Natural killer cell (primary cell): ENCODE data around the gene H19. TPM values are rescaled to one million over a fixed set of nuclear protein-coding genes. Genes with fewer than 3 reads are reported as not detected.

Source experiments
- ATAC-seq, 3 donors: fragments of 150-1000 bp in 2 of 3; fragments of 200-7000 bp in 1 of 3; cut with Tn5 transposase; 1 replicate in 1 of 3; 2 replicates in 2 of 3; pipeline ENCODE4 v1.10.0; 2021; ENCODE audit warnings: mild to moderate bottlenecking in 2 of 3, moderate library complexity in 2 of 3
- DNase-seq, 2 donors: peaks; one replicate each; pipeline versions ENCODE4 v3.0.0 to v3.0.0-alpha.2; 2013 to 2021; ENCODE audit warnings: mixed read lengths in 1 of 2
- H3K27ac ChIP-seq: one replicate; pipeline ENCODE4 v1.5.1; 2013; ENCODE audit warnings: mild to moderate bottlenecking, low read length
- H3K27me3 ChIP-seq: one replicate; pipeline ENCODE4 v1.6.1; 2013; ENCODE audit warnings: low read length; ENCODE audit not compliant: control insufficient read depth, insufficient read depth
- H3K36me3 ChIP-seq: one replicate; pipeline ENCODE4 v1.6.1; 2013; ENCODE audit warnings: low read length; ENCODE audit not compliant: control insufficient read depth, insufficient read depth
- H3K4me1 ChIP-seq: one replicate; pipeline ENCODE4 v1.6.1; 2013; ENCODE audit warnings: low read length; ENCODE audit not compliant: control insufficient read depth, insufficient read depth
- H3K4me3 ChIP-seq: one replicate; pipeline ENCODE4 v1.5.1; 2013; ENCODE audit warnings: low read length
- H3K9me3 ChIP-seq: one replicate; pipeline ENCODE4 v1.6.1; 2013; ENCODE audit warnings: low read length; ENCODE audit not compliant: control insufficient read depth, insufficient read depth
- H3K27ac Mint-ChIP-seq, 2 donors: one replicate each; pipeline ENCODE4 v1.8.0; 2022; ENCODE audit warnings: mild to moderate bottlenecking in 2 of 2, mixed read lengths in 2 of 2, moderate library complexity in 1 of 2
- H3K27me3 Mint-ChIP-seq, 2 donors: one replicate each; pipeline ENCODE4 v1.8.0; 2022; ENCODE audit warnings: low read depth in 2 of 2, mixed read lengths in 2 of 2
- H3K36me3 Mint-ChIP-seq: one replicate; pipeline ENCODE4 v1.8.0; 2022; ENCODE audit warnings: mixed read lengths
- H3K4me1 Mint-ChIP-seq, 2 donors: one replicate each; pipeline ENCODE4 v1.8.0; 2022; ENCODE audit warnings: mixed read lengths in 2 of 2
- H3K4me3 Mint-ChIP-seq: one replicate; pipeline ENCODE4 v1.8.0; 2022; ENCODE audit warnings: mild to moderate bottlenecking, moderate library complexity, mixed read lengths
- H3K9me3 Mint-ChIP-seq, 2 donors: one replicate each; pipeline ENCODE4 v1.8.0; 2022; ENCODE audit warnings: mixed read lengths in 2 of 2
- CTCF ChIP-seq: fragments of 200-600 bp; IDR thresholded peaks from one replicate; pipeline ENCODE4 v1.8.0; 2022; ENCODE audit warnings: antibody characterized with exemption
- WGBS: methylation state at CpG from one replicate; pipeline ENCODE4 v1.1.7; 2013; ENCODE audit warnings: missing lambda C conversion rate; ENCODE audit not compliant: insufficient coverage; 5-methylcytosine and 5-hydroxymethylcytosine counted together
- intact Hi-C: fragments of 100-400 bp; cut with micrococcal nuclease; formaldehyde crosslinking; loops from one replicate; pipeline ENCODE4 v1.14.2; 2022
- total RNA-seq, 4 donors: library from RNA; stranded (reverse); fragments of 120-200 nt in 1 of 4; gene quantifications; one replicate each; pipeline versions ENCODE4 v1.2.3 to v1.2.4, GENCODE V29; 2013 to 2022

Gene H19
- total RNA-seq, 3 donors from 2014 or later (not counting 1 experiment from before 2014, with no cell fraction given) = not detected

- DNase-seq (no peak), ATAC-seq (no peak)
- H3K4me1 Mint-ChIP-seq = no peaks in the 10 kb centered on the region
- no peaks in the 10 kb centered on the region for H3K9me3 ChIP-seq
- H3K9me3 Mint-ChIP-seq = no peaks in the 10 kb centered on the region
- TF ChIP-seq CTCF = no peak
- intact Hi-C loops = no loop called here
- no peaks in the 10 kb centered on the region for H3K36me3 Mint-ChIP-seq
- H3K27me3 Mint-ChIP-seq = no peaks in the 10 kb centered on the region
- H3K4me1 ChIP-seq = no peaks in the 10 kb centered on the region
- H3K27ac Mint-ChIP-seq = no peak overlapping the region
- H3K4me3 ChIP-seq = no peak overlapping the region
- no peaks in the 10 kb centered on the region for H3K36me3 ChIP-seq
- no CpG with 5 or more reads among the region's 17 CpGs for WGBS
- H3K4me3 Mint-ChIP-seq = no peak overlapping the region
- no peak overlapping the region for H3K27ac ChIP-seq
- no peaks in the 10 kb centered on the region for H3K27me3 ChIP-seq
These were observed 33.3 kb downstream of the H19 start for GRCh38 chr11:1964348-1964747.

GRCh38 chr11:1963864-1964263, 33.8 kb downstream of the H19 start:
- Histone ChIP-seq H3K4me3 (no peak overlapping the region), H3K27me3 (no peaks in the 10 kb centered on the region), H3K4me1 (no peaks in the 10 kb centered on the region), H3K9me3 (no peaks in the 10 kb centered on the region), H3K36me3 (no peaks in the 10 kb centered on the region), H3K27ac (no peak overlapping the region)
- no peaks in the 10 kb centered on the region for H3K9me3 Mint-ChIP-seq
- WGBS = no CpG with 5 or more reads among the region's 20 CpGs
- no peak for TF ChIP-seq CTCF
- no peak overlapping the region for H3K27ac Mint-ChIP-seq
- no peak for ATAC-seq
- H3K4me3 Mint-ChIP-seq = no peak overlapping the region
- no peaks in the 10 kb centered on the region for H3K4me1 Mint-ChIP-seq
- DNase-seq = no peak
- intact Hi-C loops = no loop called here
- no peaks in the 10 kb centered on the region for H3K36me3 Mint-ChIP-seq
- no peaks in the 10 kb centered on the region for H3K27me3 Mint-ChIP-seq

GRCh38 chr11:1959786-1960185, 37.9 kb downstream of the H19 start:
- Mint-ChIP-seq H3K27me3 (no peaks in the 10 kb centered on the region), H3K27ac (no peak overlapping the region), H3K9me3 (no peaks in the 10 kb centered on the region), H3K4me3 (no peak overlapping the region), H3K4me1 (no peaks in the 10 kb centered on the region), H3K36me3 (no peaks in the 10 kb centered on the region)
- Histone ChIP-seq H3K4me3 (no peak overlapping the region), H3K27me3 (no peaks in the 10 kb centered on the region), H3K4me1 (no peaks in the 10 kb centered on the region), H3K27ac (no peak overlapping the region), H3K9me3 (no peaks in the 10 kb centered on the region), H3K36me3 (no peaks in the 10 kb centered on the region)
- no CpG with 5 or more reads among the region's 17 CpGs for WGBS
- DNase-seq = no peak
- no peak for TF ChIP-seq CTCF
- ATAC-seq = no peak
- intact Hi-C loops = no loop called here

GRCh38 chr11:1958367-1958766, 39.3 kb downstream of the H19 start:
- Histone ChIP-seq H3K4me1 (no peaks in the 10 kb centered on the region), H3K27ac (no peak overlapping the region), H3K4me3 (no peak overlapping the region), H3K27me3 (no peaks in the 10 kb centered on the region), H3K9me3 (no peaks in the 10 kb centered on the region), H3K36me3 (no peaks in the 10 kb centered on the region)
- Mint-ChIP-seq H3K9me3 (no peaks in the 10 kb centered on the region), H3K27me3 (no peaks in the 10 kb centered on the region), H3K27ac (no peak overlapping the region), H3K36me3 (no peaks in the 10 kb centered on the region), H3K4me1 (no peaks in the 10 kb centered on the region), H3K4me3 (no peak overlapping the region)
- no peak for DNase-seq
- intact Hi-C loops = no loop called here
- no CpG with 5 or more reads among the region's 18 CpGs for WGBS
- no peak for TF ChIP-seq CTCF
- ATAC-seq = no peak
